ENCODE measurements around the gene FRMD4B. TPM values are rescaled to one million over a fixed set of nuclear protein-coding genes. Genes with fewer than 3 reads are reported as not detected.

Gene FRMD4B
- total and polyA plus RNA-seq, 2 experiments from 2014 or later, result 6.4 to 12.8 TPM

GRCh38 chr3:69326855-69327300 is 59.0 kb downstream of the FRMD4B start (continued):
- TF ChIP-seq REST (IDR thresholded peaks at IDR 0.05; ENCODE audit: unreplicated experiment) (no peak), STAT1 (IDR thresholded peaks at IDR 0.05; ENCODE audit: unreplicated experiment) (no peak), ZNF331 (CRISPR knock-in tag; IDR thresholded peaks at IDR 0.05; ENCODE audit: low read depth) (no peak), NANOG (IDR thresholded peaks at IDR 0.05; ENCODE audit: borderline replicate concordance) (no peak), CTCF (conservative IDR thresholded peaks at IDR 0.05; ENCODE audit: low read depth in 2 of 2) (no peak), POLR2AphosphoS5 (IDR thresholded peaks at IDR 0.05; ENCODE audit: low read depth) (no peak), ZNF114 (CRISPR knock-in tag; IDR thresholded peaks at IDR 0.05) (no peak)

- Histone ChIP-seq H4K20me1 (replicated peaks; ENCODE audit: insufficient read depth) (no peaks in the 10 kb centered on the region), H3F3A (replicated peaks; ENCODE audit: low read depth) (no peaks in the 10 kb centered on the region), H3K36me3 (ENCODE audit: insufficient read depth) (no peaks in the 10 kb centered on the region), H2AFZ (no peak overlapping the region), H3K4me2 (no peak overlapping the region), H3K27me3 (ENCODE audit: insufficient read depth) (no peaks in the 10 kb centered on the region), H3K4me1 (ENCODE audit: insufficient read depth) (peaks cover 4% of the 10 kb centered on the region; the same call in 1 of the 2 replicates), H3K27ac (ENCODE audit: low read depth) (no peak overlapping the region), H3K4me3 (no peak overlapping the region), H3K9me2 (ENCODE audit: insufficient read depth) (no peaks in the 10 kb centered on the region), H3K79me2 (replicated peaks; ENCODE audit: insufficient read depth) (no peaks in the 10 kb centered on the region)
- H3K36me3 Mint-ChIP-seq (ENCODE audit: low read depth), result no peaks in the 10 kb centered on the region
- H3K4me1 Mint-ChIP-seq, result peaks cover 11% of the 10 kb centered on the region; the same call in 2 of the 3 replicates
- DNase-seq (ENCODE audit: low spot score) (no peak), ATAC-seq (no peak)
- H3K9me3 Mint-ChIP-seq, result no peaks in the 10 kb centered on the region
- no peaks in the 10 kb centered on the region for H3K27me3 Mint-ChIP-seq (ENCODE audit: insufficient read depth, low read depth, poor library complexity)
- no peak overlapping the region for H3K4me3 Mint-ChIP-seq
- H3K27ac Mint-ChIP-seq, result no peak overlapping the region
- TF ChIP-seq ETS1 (IDR thresholded peaks at IDR 0.05) (no peak), ZNF331 (CRISPR knock-in tag; IDR thresholded peaks at IDR 0.05; ENCODE audit: low read depth) (no peak)
Observed at GRCh38 chr3:69325151-69325550, 60.7 kb downstream of the FRMD4B start.
